ENCODE data around the gene PPP4R4.

Gene PPP4R4

DNA sequence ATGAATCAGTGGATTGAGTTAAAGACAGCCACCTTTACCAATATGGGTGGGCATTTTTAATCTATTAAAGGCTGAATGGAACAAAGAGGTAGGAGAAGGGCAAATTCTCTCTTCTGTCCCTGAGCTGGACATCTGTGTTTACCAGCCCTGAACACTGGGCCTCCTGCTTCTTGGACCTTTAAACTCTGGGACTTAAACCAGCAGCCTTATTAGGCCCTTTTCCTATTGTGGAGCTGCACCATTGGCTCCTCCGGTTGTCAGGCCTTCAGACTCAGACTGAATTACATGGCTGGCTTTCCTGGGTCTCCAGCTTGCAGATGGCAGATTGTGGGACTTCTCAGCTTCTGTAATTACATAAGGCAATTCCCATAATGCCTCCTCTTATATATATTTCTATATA, 142.6 kb downstream of the PPP4R4 start:
- TF ChIP-seq, protein P1, sequence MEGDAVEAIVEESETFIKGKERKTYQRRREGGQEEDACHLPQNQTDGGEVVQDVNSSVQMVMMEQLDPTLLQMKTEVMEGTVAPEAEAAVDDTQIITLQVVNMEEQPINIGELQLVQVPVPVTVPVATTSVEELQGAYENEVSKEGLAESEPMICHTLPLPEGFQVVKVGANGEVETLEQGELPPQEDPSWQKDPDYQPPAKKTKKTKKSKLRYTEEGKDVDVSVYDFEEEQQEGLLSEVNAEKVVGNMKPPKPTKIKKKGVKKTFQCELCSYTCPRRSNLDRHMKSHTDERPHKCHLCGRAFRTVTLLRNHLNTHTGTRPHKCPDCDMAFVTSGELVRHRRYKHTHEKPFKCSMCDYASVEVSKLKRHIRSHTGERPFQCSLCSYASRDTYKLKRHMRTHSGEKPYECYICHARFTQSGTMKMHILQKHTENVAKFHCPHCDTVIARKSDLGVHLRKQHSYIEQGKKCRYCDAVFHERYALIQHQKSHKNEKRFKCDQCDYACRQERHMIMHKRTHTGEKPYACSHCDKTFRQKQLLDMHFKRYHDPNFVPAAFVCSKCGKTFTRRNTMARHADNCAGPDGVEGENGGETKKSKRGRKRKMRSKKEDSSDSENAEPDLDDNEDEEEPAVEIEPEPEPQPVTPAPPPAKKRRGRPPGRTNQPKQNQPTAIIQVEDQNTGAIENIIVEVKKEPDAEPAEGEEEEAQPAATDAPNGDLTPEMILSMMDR (IDR thresholded peaks at IDR 0.05; ENCODE audit: control insufficient read depth, extremely low read depth, insufficient read depth), result no peak
- no peak for DNase-seq (ENCODE audit: low read depth)
- H3K4me3 ChIP-seq (ENCODE audit: low read depth, low read length), result no peak overlapping the region

DNA sequence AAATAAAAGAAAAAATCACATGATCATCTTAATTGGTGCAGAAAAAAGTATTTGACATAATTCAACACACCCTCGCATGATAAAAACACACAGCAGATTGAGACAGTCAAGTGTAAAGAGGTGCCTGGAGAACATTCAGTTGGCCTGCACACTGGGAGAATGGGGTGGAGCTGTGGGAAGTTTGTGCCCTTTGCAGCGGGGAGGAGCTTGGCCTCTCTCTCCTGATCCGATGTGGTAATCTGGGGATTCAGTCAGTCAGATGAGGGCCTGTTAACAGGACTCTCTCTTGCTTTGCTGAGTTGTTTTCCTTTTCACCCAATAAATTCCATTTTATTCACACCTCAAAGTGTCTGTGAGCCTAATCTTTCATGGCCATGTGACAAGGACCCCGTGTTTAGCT, 143.1 kb downstream of the PPP4R4 start:
- TF ChIP-seq, protein P1 (IDR thresholded peaks at IDR 0.05; ENCODE audit: control insufficient read depth, extremely low read depth, insufficient read depth), result no peak
- no peak overlapping the region for H3K4me3 ChIP-seq (ENCODE audit: low read depth, low read length)
- DNase-seq (ENCODE audit: low read depth), result no peak

DNA sequence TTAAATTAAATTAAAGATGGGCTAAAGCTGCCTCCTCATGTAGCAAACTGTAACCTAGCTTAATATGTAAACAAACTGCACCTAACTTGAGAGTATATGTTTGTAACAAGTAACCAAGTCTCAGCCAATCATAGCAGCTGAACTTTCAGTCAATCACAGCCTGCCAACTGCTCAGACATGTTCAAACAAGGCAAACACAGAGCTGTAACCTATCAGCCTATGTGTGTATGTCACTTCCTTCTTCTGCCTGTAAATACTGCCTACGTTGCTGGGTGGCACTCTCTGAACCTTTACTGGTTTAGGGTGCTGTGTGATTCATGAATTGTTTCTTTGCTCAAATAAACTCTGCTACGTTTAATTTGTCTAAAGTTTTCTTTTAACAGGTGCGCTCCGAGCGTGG, 146.1 kb downstream of the PPP4R4 start:
- H3K4me3 ChIP-seq (ENCODE audit: low read depth, low read length), result no peak overlapping the region
- TF ChIP-seq, protein P1 (IDR thresholded peaks at IDR 0.05; ENCODE audit: control insufficient read depth, extremely low read depth, insufficient read depth), result peak; percentile 9; the same call in 1 of the 2 replicates
- peak; percentile 75 for DNase-seq (ENCODE audit: low read depth)

DNA sequence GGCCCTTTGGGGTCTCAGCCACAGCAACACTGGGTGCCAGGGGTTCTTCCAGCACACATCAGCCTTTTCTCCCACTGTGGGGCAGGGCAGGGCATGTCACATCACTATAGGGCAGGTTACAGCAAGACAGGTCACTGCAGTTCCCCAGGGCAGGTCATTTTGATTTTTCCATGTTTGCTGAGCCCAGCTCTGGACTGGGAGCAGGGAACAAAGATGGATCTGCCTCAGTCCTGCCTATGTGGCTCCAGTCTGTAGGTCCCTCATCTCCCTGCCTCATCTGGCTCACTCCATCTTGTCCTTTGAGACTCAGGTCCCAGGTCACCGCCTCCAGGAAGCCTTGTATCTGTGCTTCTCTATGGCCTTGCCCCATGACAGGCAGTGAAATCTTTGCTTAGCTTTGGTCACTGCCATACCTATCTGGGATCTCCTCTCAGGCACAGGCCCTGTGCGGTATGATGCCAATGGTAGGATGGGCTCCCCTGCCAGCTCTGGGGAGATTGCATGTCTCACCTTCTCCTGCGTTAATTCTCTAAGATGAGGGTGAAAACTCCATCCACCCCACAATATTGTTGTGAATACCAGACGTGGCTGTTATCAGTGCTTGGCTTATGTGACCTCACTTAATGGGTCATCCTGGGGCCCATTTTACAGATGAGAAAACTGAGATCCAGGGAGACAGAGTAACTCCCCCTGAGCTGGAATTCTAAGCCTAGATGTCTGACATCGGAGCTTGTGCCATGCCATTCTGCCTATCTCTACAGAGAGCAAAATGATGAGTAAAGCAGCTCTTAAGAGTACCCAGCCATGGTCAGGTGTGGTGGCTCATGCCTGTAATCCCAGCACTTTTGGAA, 147.5 kb downstream of the PPP4R4 start:
- TF ChIP-seq, protein P1 (IDR thresholded peaks at IDR 0.05; ENCODE audit: control insufficient read depth, extremely low read depth, insufficient read depth), result no peak
- H3K4me3 ChIP-seq (ENCODE audit: low read depth, low read length), result no peak overlapping the region
- no peak for DNase-seq (ENCODE audit: low read depth)

DNA sequence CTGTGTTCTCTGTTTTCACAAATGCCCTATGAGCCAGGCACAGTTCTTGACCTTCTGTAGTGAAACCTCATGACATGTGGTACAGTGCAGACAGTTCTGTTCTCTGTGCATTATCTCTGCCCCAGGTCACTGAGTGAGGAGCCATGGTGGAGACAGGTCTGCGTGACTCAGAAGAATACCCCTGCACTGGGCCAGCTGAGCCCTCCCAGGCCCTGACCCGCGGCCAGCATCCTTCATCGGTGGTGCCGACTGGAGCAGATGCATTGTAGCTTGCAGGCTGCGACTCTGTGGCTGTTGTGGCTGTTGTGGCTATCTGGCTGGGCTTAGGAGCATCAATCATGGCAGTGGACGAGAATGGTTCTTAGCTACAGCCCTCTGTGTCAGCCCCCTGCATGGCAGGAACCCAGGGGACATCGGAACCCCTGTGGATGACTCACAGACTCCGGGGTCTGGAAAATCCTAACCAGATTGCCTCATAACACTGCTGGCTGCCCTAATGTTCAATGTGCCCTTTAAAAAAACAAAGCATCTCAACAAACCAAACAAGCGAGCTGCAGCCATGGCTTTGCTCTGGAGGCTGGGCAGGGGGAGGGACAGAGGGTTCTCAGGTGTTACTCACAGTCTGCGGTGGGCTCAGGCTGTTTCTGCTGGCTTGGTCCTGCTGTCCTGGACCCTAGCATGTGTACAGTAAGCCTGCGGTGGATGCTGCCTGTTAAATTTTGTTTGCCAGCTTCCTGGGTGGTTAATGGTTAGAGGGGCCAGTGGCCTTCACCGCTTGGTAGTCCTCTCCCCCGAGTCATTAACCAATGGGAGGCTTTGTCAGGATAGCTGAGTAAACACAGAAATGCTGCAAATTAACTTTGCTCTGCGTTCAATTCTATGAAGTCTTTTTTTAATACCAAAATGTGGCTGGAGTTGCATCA, 148.8 kb downstream of the PPP4R4 start, which contains the start of gene SERPINA6:
Gene SERPINA6, minus strand, starts transcription at position 689 of the 923 bp plus-strand sequence. CDS start 8,688 bp downstream, outside the sequence.
- H3K4me3 ChIP-seq (ENCODE audit: low read depth, low read length), result no peak within 1 kb of the TSS
- no peak for DNase-seq (ENCODE audit: low read depth)
- TF ChIP-seq, protein P1 (IDR thresholded peaks at IDR 0.05; ENCODE audit: control insufficient read depth, extremely low read depth, insufficient read depth), result no peak

DNA sequence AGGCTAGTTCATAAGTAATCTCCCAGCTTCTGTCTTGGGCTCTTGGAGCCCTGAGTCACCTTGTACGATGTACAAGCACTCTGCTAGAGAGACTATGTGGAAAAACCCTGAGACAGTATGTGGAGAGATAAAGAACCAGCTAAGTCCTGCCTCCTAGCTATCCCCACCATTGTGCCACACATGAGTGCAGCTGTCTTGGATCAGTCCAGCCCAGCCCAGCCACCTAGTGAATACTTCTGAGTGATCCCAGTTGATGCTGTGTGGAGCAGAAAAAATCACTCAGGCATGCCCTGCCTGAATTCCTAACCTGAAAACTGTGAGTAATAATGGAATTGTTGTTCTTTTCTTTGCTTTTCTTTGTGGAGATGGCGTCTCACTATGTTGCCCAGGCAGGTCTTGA, 154.1 kb downstream of the PPP4R4 start:
- H3K4me3 ChIP-seq (ENCODE audit: low read depth, low read length), result no peak overlapping the region
- TF ChIP-seq, protein P1 (IDR thresholded peaks at IDR 0.05; ENCODE audit: control insufficient read depth, extremely low read depth, insufficient read depth), result no peak
- no peak for DNase-seq (ENCODE audit: low read depth)

All from LNCaP clone FGC (cell line).